GM19043 (cell line): ENCODE results near the gene TOR1A.
"Not testable (repeated sequence)": the region's sequence is repeated elsewhere in the genome, so short reads cannot be mapped to it uniquely, and the experiment has no call there.

ENCODE experiments used
- ATAC-seq: cut with Tn5 transposase; IDR thresholded peaks from one replicate; pipeline ENCODE4 v1.9.1; 2021; ENCODE audit warnings: low read depth; ENCODE audit not compliant: unreplicated experiment

The TOR1A gene

GRCh38 chr9:129785866-129786265, 38.1 kb downstream of the TOR1A start:
- ATAC-seq, result no peak

GRCh38 chr9:129784970-129785369, 39.0 kb downstream of the TOR1A start:
- ATAC-seq, result not testable (repeated sequence)

- no peak for ATAC-seq
Measured at GRCh38 chr9:129783516-129784361, 40.2 kb downstream of the TOR1A start.

GRCh38 chr9:129781981-129782380, 42.0 kb downstream of the TOR1A start:
- no peak for ATAC-seq

- ATAC-seq, result no peak
Measured at GRCh38 chr9:129781131-129781530, 42.8 kb downstream of the TOR1A start.

GRCh38 chr9:129779560-129780190, 44.3 kb downstream of the TOR1A start:
- ATAC-seq, result no peak

- no peak for ATAC-seq
Measured at GRCh38 chr9:129778469-129778868, 45.5 kb downstream of the TOR1A start.

- ATAC-seq, result no peak
Measured at GRCh38 chr9:129777769-129778130, 46.2 kb downstream of the TOR1A start.

GRCh38 chr9:129776938-129777768, 46.8 kb downstream of the TOR1A start:
- ATAC-seq, result no peak

- ATAC-seq, result no peak
Measured at GRCh38 chr9:129776566-129776937, 47.4 kb downstream of the TOR1A start.

GRCh38 chr9:129776096-129776495, 47.8 kb downstream of the TOR1A start:
- ATAC-seq, result not testable (repeated sequence)

- no peak for ATAC-seq
Measured at GRCh38 chr9:129775448-129775798, 48.5 kb downstream of the TOR1A start.

- ATAC-seq, result no peak
Measured at GRCh38 chr9:129774791-129775447, 49.0 kb downstream of the TOR1A start.

GRCh38 chr9:129773262-129774048, 50.5 kb downstream of the TOR1A start:
- no peak for ATAC-seq

- no peak for ATAC-seq
Measured at GRCh38 chr9:129770741-129771140, 53.2 kb downstream of the TOR1A start.

- no peak for ATAC-seq
Measured at GRCh38 chr9:129769669-129770068, 54.3 kb downstream of the TOR1A start.

- no peak for ATAC-seq
Measured at GRCh38 chr9:129768486-129768885, 55.5 kb downstream of the TOR1A start.

GRCh38 chr9:129765764-129766317, 58.1 kb downstream of the TOR1A start:
- ATAC-seq, result no peak

GRCh38 chr9:129762985-129763926, 60.7 kb downstream of the TOR1A start:
- ATAC-seq, result no peak
